Dermis blood vessel endothelial cell (primary cell): ENCODE measurements around the gene CNIH1. TPM values are rescaled to one million over a fixed set of nuclear protein-coding genes. Genes with fewer than 3 reads are reported as not detected.
"Not testable (repeated sequence)": the region's sequence is repeated elsewhere in the genome, so short reads cannot be mapped to it uniquely, and the experiment has no call there.

Source experiments
- DNase-seq: peaks from one replicate; pipeline ENCODE4 v3.0.0; 2010
- total RNA-seq: library from RNA; depleted of rRNA; stranded (reverse); fragments of >200 nt; gene quantifications from 2 replicates; pipeline ENCODE4 v1.2.3, GENCODE V29; 2014

CNIH1 gene
- total RNA-seq, 1 donor from 2014 or later: 160 TPM

GRCh38 chr14:54425537-54426274 is 15.5 kb downstream of the CNIH1 start:
- no peak for DNase-seq

- DNase-seq: no peak
Measured at GRCh38 chr14:54425068-54425467, 16.1 kb downstream of the CNIH1 start.

- DNase-seq: no peak
Measured at GRCh38 chr14:54424479-54424901, 16.7 kb downstream of the CNIH1 start.

GRCh38 chr14:54423991-54424390 is 17.2 kb downstream of the CNIH1 start:
- no peak for DNase-seq

GRCh38 chr14:54420478-54421142 is 20.6 kb downstream of the CNIH1 start:
- peak; percentile 79 for DNase-seq

DNA sequence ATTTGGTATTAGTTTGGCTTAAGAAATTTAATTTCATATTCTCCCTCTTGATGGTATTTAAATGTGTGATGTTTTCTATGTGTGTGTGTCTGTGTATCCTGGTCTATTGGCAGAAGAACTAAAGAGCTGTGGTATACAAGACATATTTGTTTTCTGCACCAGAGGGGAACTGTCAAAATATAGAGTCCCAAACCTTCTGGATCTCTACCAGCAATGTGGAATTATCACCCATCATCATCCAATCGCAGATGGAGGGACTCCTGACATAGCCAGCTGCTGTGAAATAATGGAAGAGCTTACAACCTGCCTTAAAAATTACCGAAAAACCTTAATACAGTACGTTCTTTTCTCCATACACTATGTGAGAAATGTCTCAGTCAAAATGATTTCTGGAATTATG is 29.8 kb downstream of the CNIH1 start:
- DNase-seq: no peak

- no peak for DNase-seq
Measured at GRCh38 chr14:54410215-54410614, 31.0 kb downstream of the CNIH1 start.

- DNase-seq: not testable (repeated sequence)
Measured at GRCh38 chr14:54403401-54404005, 37.7 kb downstream of the CNIH1 start.

- no peak for DNase-seq
Measured at GRCh38 chr14:54399560-54399959, 41.6 kb downstream of the CNIH1 start.

DNA sequence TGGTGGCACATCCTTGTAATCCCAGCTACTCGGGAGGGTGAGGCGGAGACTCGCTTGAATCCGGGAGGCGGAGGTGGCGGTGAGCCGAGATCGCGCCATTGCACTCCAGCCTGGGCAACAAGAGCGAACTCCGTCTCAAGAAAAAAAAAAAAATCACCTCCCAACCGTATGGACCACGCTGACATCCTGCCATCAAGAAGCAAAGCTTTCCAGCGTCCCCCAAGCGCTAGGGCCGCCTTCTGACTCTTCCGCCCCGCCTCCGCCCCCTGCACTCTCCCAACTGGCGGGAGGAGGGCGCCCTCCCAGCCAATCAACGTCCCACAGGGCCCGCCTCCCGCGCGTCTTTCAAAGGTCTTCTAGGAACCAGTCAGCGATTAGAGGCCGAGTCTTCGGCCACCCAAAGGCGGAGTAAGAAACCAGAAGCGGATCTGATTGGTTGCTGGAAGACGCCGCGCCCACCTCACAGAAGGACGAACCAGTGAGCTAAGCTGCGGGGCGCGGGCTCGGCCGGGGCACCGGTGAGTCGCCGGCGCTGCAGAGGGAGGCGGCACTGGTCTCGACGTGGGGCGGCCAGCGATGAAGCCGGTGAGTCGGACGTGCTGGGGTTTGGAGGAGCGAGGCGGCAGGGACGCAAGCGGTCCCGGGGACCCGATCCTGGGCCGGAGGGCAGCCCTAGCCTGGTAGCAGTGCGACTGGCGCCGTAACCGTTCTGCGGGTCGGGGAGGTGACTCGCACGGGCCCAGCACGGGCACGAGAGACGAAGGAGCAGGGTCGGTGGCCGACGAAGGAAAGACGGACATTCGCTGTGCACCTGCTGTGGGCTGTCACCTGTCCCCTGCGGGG is 44.5 kb downstream of the CNIH1 start, which contains the start of gene CDKN3:
TSS of gene CDKN3 (plus strand) at position 515 of the 843 bp plus-strand sequence. CDS start at position 577, 62 bp downstream.
- DNase-seq: peak; percentile 100

- no peak for DNase-seq
Measured at GRCh38 chr14:54396183-54396492, 45.0 kb downstream of the CNIH1 start.

DNA sequence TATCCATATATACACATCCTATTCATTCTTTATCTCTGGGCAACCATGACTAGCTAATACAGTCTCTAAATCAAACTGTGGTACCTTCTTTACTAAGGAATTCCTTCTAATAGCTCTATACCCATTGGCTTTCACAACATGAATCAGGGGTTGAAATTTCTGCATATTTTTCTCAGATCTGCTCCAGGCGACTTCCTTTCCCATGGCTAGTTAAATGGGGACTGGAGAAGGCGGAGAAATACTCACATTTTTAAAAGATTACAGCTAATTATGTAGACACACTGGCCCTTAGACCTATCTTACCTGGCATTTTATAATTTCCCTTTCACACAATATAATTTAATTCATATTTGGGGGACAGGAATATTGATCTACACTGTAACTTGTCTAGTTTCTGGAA is 45.5 kb downstream of the CNIH1 start:
- no peak for DNase-seq

DNA sequence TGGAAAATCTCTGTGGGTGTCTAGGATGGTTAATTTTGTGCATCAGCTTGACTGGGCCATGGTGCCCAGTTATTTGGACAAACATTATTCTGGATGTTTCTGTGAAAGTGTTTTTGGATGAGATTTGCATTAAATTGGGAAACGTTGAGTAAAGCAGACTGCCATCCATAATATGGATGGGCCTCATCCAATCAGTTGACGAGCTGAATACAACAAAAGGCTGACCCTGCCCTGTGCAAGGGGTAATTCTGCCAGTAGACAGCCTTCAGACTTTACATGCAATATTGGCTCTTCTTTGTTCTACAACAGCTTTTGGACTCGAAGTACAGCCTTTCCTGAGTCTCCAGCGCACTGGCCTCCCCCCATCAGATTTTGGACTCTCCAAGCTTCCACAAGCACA is 45.9 kb downstream of the CNIH1 start:
- no peak for DNase-seq

GRCh38 chr14:54394596-54394995 is 46.6 kb downstream of the CNIH1 start:
- no peak for DNase-seq

DNA sequence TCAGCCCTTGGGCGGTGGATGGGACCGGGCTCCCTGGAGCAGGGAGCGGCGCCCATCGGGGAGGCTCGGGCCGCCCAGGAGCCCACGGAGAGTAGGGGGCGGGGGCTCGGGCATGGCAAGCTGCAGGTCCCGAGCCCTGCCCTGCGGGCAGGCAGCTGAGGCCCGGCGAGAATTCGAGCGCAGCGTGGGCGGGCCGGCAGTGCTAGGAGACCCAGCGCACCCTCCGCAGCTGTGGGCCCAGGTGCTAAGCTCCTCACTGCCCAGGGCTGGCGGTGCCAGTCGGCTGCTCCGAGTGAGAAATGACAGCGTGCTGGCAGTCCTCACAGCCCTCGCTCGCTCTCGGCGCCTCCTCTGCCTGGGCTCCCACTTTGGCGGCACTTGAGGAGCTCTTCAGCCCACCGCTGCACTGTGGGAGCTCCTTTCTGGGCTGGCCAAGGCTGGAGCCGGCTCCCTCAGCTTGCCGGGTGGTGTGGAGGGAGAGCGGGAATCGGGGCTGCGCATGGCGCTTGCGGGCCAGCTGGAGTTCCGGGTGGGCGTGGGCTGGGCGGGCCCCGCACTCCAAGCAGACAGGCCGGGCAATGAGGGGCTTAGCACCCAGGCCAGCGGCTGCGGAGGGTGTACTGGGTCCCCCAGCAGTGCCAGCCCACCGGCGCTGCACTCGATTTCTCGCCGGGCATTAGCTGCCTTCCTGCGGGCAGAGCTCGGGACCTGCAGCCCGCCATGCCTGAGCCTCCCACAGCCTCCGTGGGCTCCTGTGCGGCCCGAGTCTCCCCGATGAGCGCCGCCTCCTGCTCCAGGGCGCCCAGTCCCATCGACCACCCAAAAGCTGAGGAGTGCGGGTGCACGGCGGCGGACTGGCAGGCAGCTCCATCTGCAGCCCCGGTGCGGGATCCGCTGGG is 47.9 kb downstream of the CNIH1 start:
- not testable (repeated sequence) for DNase-seq

DNA sequence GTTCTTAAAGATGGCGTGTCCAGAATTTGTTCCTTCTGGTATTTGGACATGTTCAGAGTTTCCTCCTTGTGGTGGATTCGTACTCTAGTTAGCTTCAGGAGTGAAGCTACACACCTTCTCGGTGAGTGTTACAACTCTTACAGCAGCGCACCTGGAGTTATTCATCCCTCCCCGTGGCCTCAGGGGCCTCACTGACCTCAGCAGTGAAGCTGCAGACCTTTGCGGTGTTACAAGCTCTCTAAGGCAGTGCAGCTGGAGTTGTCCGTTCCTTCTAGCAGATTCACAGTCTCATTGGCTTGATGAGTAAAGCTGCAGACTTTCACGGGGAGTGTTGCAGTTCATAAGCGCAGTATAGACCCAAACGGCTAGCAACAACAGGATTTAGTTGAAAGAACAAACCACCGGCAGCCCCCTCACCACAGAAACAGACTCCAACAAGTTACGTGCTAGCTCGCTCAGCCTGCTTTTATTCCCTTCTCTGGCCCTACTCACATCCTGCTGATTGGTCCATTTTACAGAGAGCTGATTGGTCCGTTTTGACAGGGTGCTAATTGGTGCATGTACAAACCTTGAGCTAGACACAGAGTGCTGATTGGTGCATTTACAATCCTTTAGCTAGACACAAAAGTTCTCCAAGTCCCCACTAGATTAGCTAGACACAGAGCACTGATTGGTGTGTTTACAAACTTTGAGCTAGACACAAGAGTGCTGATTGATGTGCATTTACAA is 48.9 kb downstream of the CNIH1 start:
- no peak for DNase-seq

GRCh38 chr14:54387328-54387727 is 53.8 kb downstream of the CNIH1 start:
- DNase-seq: no peak

- no peak for DNase-seq
Measured at GRCh38 chr14:54385556-54385955, 55.6 kb downstream of the CNIH1 start.

DNA sequence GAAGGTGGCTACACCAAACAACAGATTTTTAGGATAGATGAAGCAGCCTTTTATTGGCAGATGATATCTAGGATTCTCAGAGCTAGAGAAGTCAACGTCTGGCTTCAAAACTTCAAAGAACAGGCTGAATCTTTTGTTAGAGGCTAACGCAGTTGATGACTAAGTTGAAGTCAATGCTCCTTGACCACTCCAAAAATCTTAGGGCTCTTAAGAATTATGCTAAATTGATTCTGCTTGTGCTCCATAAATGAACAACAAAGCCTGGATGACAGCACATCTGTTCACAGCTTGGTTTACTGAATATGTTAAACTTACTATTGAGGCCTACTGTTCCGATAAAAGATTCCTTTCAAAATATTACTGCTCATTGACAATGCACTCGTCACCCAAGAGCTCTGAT is 57.3 kb downstream of the CNIH1 start:
- DNase-seq: no peak

DNA sequence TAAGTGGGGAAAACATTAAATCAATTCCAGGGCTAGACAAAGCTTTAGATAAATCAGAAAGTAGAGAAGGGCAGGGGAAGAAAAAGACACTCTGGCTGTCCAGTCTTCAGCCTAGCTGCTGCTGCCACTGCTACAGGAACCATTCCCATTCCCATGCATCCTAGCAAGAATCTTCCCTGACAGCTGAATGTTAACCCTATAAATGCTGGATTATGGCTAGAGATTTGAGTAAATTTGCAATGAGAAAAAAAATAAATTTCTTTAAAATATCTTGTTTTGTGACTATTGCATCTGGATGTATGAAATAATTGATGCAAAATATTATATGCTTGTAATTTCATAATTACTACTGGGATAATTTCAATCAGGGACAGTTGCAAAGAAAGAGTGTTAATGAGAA is 59.4 kb downstream of the CNIH1 start:
- DNase-seq: no peak

DNA sequence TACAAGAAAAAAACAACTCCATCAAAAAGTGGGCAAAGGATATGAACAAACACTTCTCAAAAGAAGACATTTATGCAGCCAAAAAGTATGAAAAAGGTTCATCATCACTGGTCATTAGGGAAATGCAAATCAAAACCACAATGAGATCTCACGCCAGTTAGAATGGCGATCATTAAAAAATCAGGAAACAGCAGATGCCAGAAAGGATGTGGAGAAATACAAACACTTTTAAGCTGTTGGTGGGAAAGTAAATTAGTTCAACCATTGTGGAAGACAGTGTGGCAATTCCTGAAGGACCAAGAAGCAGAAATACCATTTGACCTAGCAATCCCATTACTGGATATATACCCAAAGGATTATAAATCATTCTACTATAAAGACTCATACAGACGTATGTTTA is 60.6 kb downstream of the CNIH1 start:
- DNase-seq: peak; percentile 77
